ENCODE measurements around the gene PLXNA1. TPM values are rescaled to one million over a fixed set of nuclear protein-coding genes. Genes with fewer than 3 reads are reported as not detected.

PLXNA1 gene
- total and polyA plus RNA-seq, 9 of the 15 experiments (the other 6 are each of a cell fraction or from before 2014, with no cell fraction given): 0.23 to 59.9 (median 16.8) TPM

DNA sequence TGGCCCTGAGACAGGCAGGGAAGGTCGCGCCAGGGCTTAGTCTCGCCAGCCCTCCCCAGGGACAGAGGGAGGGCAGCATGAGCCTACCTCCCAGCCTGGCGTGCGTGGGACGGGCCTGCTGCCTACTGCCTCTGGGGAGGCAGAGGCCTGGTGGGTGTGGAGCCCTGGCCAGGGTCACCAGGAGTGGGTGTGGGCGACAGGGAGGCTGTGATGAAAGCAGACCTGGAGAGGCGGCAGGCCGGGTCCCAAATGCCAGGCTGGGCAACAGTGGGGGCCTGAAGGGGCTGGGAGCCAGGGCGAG is 33.1 kb downstream of the PLXNA1 start:
- ChIA-PET CTCF (ENCODE audit: low intra/inter-chr PET ratio) (no interaction called here), POLR2A (interaction anchor here (0.6 kb wide), 1 partner anchor 108 kb away, joined by 3 read pairs; no protein-coding TSS in a partner anchor)
- DNase-seq (ENCODE audit: extremely low read depth in 1 of 4, low spot score in 3 of 4): no peak
- Histone ChIP-seq H3K4me1 (replicated peaks in 1 of 2; ENCODE audit: control insufficient read depth in 2 of 2, insufficient read depth in 2 of 2, low read length in 2 of 2) (peaks cover 0 to 5% of the 10 kb centered on the region in 2 experiments; a peak in 2 of 5 replicates), H4K20me1 (replicated peaks; ENCODE audit: control insufficient read depth, insufficient read depth, low read length) (no peaks in the 10 kb centered on the region), H3K36me3 (ENCODE audit: control insufficient read depth, insufficient read depth, low read length) (peaks cover 87% of the 10 kb centered on the region; the same call in 2 of the 3 replicates), H3K27ac (ENCODE audit: extremely low read depth, low read depth, low read length) (no peak overlapping the region), H3K9ac (ENCODE audit: insufficient read depth in 1 of 2, low read depth in 2 of 2, low read length in 2 of 2) (no peak overlapping the region), H3K9me1 (ENCODE audit: control insufficient read depth, insufficient read depth, low read length) (no peaks in the 10 kb centered on the region), H3K4me2 (ENCODE audit: insufficient read depth, low read length) (no peak overlapping the region), H3K4me3 (no peak overlapping the region), H2AFZ (ENCODE audit: low read depth, low read length) (no peak overlapping the region), H3K9me3 (replicated peaks; ENCODE audit: control insufficient read depth, insufficient read depth, low read depth, low read length) (no peaks in the 10 kb centered on the region), H3K27me3 (ENCODE audit: control insufficient read depth in 2 of 2, insufficient read depth in 2 of 2, low read length in 2 of 2) (no peaks in the 10 kb centered on the region), H3K79me2 (ENCODE audit: control insufficient read depth, insufficient read depth, low read length) (no peaks in the 10 kb centered on the region)
- intact Hi-C loops (cut with micrococcal nuclease) (no loop called here), in situ Hi-C loops (cut with MboI) (no loop called here)
- BruUV-seq (replicated peaks): no TSS peak
- no peak for FAIRE-seq
- 91% methylated on average over 4 of the region's 10 CpGs for WGBS (ENCODE audit: insufficient coverage, low coverage, missing lambda C conversion rate)
- no peak for ATAC-seq
- peak; percentile 47; the same call in 1 of the 2 replicates for TF ChIP-seq POLR2G (IDR thresholded peaks at IDR 0.05; ENCODE audit: low read depth, low read length)
- no peak for TF ChIP-seq MAZ (CRISPR knock-in tag; conservative IDR thresholded peaks at IDR 0.05 in 1 of 2, IDR thresholded peaks at IDR 0.05 in 1 of 2)

DNA sequence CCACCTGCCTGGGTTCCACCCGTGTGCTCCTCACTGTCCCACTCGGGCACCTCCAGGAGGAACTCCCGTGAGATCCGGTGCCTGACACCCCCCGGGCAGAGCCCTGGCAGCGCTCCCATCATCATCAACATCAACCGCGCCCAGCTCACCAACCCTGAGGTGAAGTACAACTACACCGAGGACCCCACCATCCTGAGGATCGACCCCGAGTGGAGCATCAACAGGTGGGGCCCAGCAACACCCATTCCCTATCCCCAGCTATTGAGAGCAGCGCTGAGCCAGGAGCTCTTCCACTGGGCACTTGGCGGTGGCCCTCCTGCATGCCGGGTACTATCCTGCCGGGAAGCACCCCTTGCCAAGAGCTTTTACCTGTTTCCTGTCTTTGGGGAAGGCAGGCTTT is 33.5 kb downstream of the PLXNA1 start:
- BruUV-seq (replicated peaks): no TSS peak
- ChIA-PET POLR2A (interaction anchor here (0.6 kb wide), 1 partner anchor 108 kb away, joined by 3 read pairs; no protein-coding TSS in a partner anchor), CTCF (ENCODE audit: low intra/inter-chr PET ratio) (no interaction called here)
- in situ Hi-C loops (cut with MboI) (no loop called here), intact Hi-C loops (cut with micrococcal nuclease) (no loop called here)
- Histone ChIP-seq H3K27me3 (ENCODE audit: control insufficient read depth in 2 of 2, insufficient read depth in 2 of 2, low read length in 2 of 2) (no peaks in the 10 kb centered on the region), H3K9me3 (replicated peaks; ENCODE audit: control insufficient read depth, insufficient read depth, low read depth, low read length) (no peaks in the 10 kb centered on the region), H3K9me1 (ENCODE audit: control insufficient read depth, insufficient read depth, low read length) (no peaks in the 10 kb centered on the region), H3K27ac (ENCODE audit: extremely low read depth, low read depth, low read length) (no peak overlapping the region), H3K79me2 (ENCODE audit: control insufficient read depth, insufficient read depth, low read length) (no peaks in the 10 kb centered on the region), H3K36me3 (ENCODE audit: control insufficient read depth, insufficient read depth, low read length) (peaks cover 87% of the 10 kb centered on the region; the same call in 2 of the 3 replicates), H3K4me2 (ENCODE audit: insufficient read depth, low read length) (no peak overlapping the region), H3K4me3 (no peak overlapping the region), H2AFZ (ENCODE audit: low read depth, low read length) (no peak overlapping the region), H4K20me1 (replicated peaks; ENCODE audit: control insufficient read depth, insufficient read depth, low read length) (no peaks in the 10 kb centered on the region), H3K9ac (ENCODE audit: insufficient read depth in 1 of 2, low read depth in 2 of 2, low read length in 2 of 2) (no peak overlapping the region), H3K4me1 (replicated peaks in 1 of 2; ENCODE audit: control insufficient read depth in 2 of 2, insufficient read depth in 2 of 2, low read length in 2 of 2) (peaks cover 0 to 5% of the 10 kb centered on the region in 2 experiments; a peak in 2 of 5 replicates)
- no peak for FAIRE-seq
- ATAC-seq: no peak
- WGBS (ENCODE audit: insufficient coverage, low coverage, missing lambda C conversion rate): 100% methylated on average over 6 of the region's 15 CpGs
- no peak for DNase-seq (ENCODE audit: extremely low read depth in 1 of 4, low spot score in 3 of 4)
- TF ChIP-seq, protein P1, sequence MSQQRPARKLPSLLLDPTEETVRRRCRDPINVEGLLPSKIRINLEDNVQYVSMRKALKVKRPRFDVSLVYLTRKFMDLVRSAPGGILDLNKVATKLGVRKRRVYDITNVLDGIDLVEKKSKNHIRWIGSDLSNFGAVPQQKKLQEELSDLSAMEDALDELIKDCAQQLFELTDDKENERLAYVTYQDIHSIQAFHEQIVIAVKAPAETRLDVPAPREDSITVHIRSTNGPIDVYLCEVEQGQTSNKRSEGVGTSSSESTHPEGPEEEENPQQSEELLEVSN (IDR thresholded peaks at IDR 0.05; ENCODE audit: borderline replicate concordance in 1 of 2, extremely low read depth in 1 of 2, insufficient read depth in 1 of 2, insufficient read length in 1 of 2, low read depth in 1 of 2, low read length in 1 of 2, poor library complexity in 1 of 2, severe bottlenecking in 1 of 2): no peak
- TF ChIP-seq, protein P2, sequence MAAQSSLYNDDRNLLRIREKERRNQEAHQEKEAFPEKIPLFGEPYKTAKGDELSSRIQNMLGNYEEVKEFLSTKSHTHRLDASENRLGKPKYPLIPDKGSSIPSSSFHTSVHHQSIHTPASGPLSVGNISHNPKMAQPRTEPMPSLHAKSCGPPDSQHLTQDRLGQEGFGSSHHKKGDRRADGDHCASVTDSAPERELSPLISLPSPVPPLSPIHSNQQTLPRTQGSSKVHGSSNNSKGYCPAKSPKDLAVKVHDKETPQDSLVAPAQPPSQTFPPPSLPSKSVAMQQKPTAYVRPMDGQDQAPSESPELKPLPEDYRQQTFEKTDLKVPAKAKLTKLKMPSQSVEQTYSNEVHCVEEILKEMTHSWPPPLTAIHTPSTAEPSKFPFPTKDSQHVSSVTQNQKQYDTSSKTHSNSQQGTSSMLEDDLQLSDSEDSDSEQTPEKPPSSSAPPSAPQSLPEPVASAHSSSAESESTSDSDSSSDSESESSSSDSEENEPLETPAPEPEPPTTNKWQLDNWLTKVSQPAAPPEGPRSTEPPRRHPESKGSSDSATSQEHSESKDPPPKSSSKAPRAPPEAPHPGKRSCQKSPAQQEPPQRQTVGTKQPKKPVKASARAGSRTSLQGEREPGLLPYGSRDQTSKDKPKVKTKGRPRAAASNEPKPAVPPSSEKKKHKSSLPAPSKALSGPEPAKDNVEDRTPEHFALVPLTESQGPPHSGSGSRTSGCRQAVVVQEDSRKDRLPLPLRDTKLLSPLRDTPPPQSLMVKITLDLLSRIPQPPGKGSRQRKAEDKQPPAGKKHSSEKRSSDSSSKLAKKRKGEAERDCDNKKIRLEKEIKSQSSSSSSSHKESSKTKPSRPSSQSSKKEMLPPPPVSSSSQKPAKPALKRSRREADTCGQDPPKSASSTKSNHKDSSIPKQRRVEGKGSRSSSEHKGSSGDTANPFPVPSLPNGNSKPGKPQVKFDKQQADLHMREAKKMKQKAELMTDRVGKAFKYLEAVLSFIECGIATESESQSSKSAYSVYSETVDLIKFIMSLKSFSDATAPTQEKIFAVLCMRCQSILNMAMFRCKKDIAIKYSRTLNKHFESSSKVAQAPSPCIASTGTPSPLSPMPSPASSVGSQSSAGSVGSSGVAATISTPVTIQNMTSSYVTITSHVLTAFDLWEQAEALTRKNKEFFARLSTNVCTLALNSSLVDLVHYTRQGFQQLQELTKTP (IDR thresholded peaks at IDR 0.05; ENCODE audit: low read depth in 1 of 2, partially characterized antibody in 2 of 2): no peak
- no peak for TF ChIP-seq NFATC3 (IDR thresholded peaks at IDR 0.05)
- no peak for TF ChIP-seq MTA1 (IDR thresholded peaks at IDR 0.05; ENCODE audit: borderline replicate concordance)
- TF ChIP-seq, protein P3, sequence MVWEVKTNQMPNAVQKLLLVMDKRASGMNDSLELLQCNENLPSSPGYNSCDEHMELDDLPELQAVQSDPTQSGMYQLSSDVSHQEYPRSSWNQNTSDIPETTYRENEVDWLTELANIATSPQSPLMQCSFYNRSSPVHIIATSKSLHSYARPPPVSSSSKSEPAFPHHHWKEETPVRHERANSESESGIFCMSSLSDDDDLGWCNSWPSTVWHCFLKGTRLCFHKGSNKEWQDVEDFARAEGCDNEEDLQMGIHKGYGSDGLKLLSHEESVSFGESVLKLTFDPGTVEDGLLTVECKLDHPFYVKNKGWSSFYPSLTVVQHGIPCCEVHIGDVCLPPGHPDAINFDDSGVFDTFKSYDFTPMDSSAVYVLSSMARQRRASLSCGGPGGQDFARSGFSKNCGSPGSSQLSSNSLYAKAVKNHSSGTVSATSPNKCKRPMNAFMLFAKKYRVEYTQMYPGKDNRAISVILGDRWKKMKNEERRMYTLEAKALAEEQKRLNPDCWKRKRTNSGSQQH (CRISPR knock-in tag; IDR thresholded peaks at IDR 0.05): no peak
- no peak for TF ChIP-seq MCM3 (IDR thresholded peaks at IDR 0.05)
- TF ChIP-seq MIER1 (IDR thresholded peaks at IDR 0.05; ENCODE audit: low read depth): no peak

Data from K562 (cell line).